SK-N-SH treated with all-trans-retinoic acid at 6 μM for 48 hours (cell line): ENCODE measurements around the gene PDE7B.

Source experiments
- ATAC-seq: fragments of 200-7000 bp; cut with Tn5 transposase; 3 replicates; pipeline ENCODE4 v1.9.1; 2020; ENCODE audit warnings: mild to moderate bottlenecking, moderate library complexity
- ARNTL ChIP-seq: fragments of 450-650 bp; formaldehyde crosslinking; IDR thresholded peaks from 2 replicates; pipeline ENCODE4 v1.5.0; 2020; ENCODE audit warnings: low read depth, mild to moderate bottlenecking, moderate library complexity, borderline replicate concordance
- BACH2 ChIP-seq: fragments of 250-450 bp; sonication (Bioruptor Pico); IDR thresholded peaks from 2 replicates; pipeline ENCODE4 v1.9.0; 2021; ENCODE audit warnings: mild to moderate bottlenecking, borderline replicate concordance
- CREB5 ChIP-seq: fragments of 250-450 bp; sonication (Bioruptor Pico); IDR thresholded peaks from 2 replicates; pipeline ENCODE4 v1.5.1; 2020; ENCODE audit warnings: low read depth, mild to moderate bottlenecking, moderate library complexity
- CSDC2 ChIP-seq: fragments of 250-450 bp; sonication (Bioruptor Pico); IDR thresholded peaks from 2 replicates; pipeline ENCODE4 v1.5.0; 2020; ENCODE audit warnings: mild to moderate bottlenecking, moderate library complexity
- CSRNP3 ChIP-seq: fragments of 250-450 bp; sonication (Bioruptor Pico); IDR thresholded peaks from 2 replicates; pipeline ENCODE4 v1.5.1; 2021; ENCODE audit warnings: mild to moderate bottlenecking, moderate library complexity
- GLIS3 ChIP-seq: fragments of 250-450 bp; sonication (Bioruptor Pico); IDR thresholded peaks from 2 replicates; pipeline ENCODE4 v1.5.0; 2020; ENCODE audit warnings: mild to moderate bottlenecking, moderate library complexity
- ISL1 ChIP-seq: fragments of 250-450 bp; sonication (Bioruptor Pico); IDR thresholded peaks from 2 replicates; pipeline ENCODE4 v2.1.2; 2022; ENCODE audit warnings: mild to moderate bottlenecking, moderate library complexity
- OSR1 ChIP-seq: fragments of 250-450 bp; sonication (Bioruptor Pico); IDR thresholded peaks from 2 replicates; pipeline ENCODE4 v1.8.0; 2022; ENCODE audit warnings: moderate library complexity, mild to moderate bottlenecking, inconsistent platforms
- PATZ1 ChIP-seq: fragments of 250-450 bp; sonication (Bioruptor Pico); IDR thresholded peaks from 2 replicates; pipeline ENCODE4 v1.8.0; 2020; ENCODE audit warnings: mild to moderate bottlenecking, moderate library complexity, borderline replicate concordance
- POU6F1 ChIP-seq: fragments of 250-450 bp; sonication (Bioruptor Pico); IDR thresholded peaks from 2 replicates; pipeline ENCODE4 v1.8.0; 2021; ENCODE audit warnings: low read depth, mild to moderate bottlenecking, moderate library complexity, borderline replicate concordance
- PPARA ChIP-seq: fragments of 250-450 bp; sonication (Bioruptor Pico); IDR thresholded peaks from 2 replicates; pipeline ENCODE4 v1.5.0; 2020; ENCODE audit warnings: mild to moderate bottlenecking, borderline replicate concordance
- RARB ChIP-seq: fragments of 250-450 bp; sonication (Bioruptor Pico); IDR thresholded peaks from 2 replicates; pipeline ENCODE4 v1.8.0; 2021; ENCODE audit warnings: mild to moderate bottlenecking, moderate library complexity
- SNAI2 ChIP-seq: fragments of 250-450 bp; sonication (Bioruptor Pico); IDR thresholded peaks from 2 replicates; pipeline ENCODE4 v1.5.0; 2020; ENCODE audit warnings: mild to moderate bottlenecking, moderate library complexity
- TCF4 ChIP-seq: fragments of 250-450 bp; sonication (Bioruptor Pico); IDR thresholded peaks from 2 replicates; pipeline ENCODE4 v1.8.0; 2021; ENCODE audit warnings: mild to moderate bottlenecking, moderate library complexity, borderline replicate concordance
- TOX ChIP-seq: fragments of 250-450 bp; sonication (Bioruptor Pico); IDR thresholded peaks from 2 replicates; pipeline ENCODE4 v1.8.0; 2021; ENCODE audit warnings: mild to moderate bottlenecking, moderate library complexity, borderline replicate concordance
- TSHZ2 ChIP-seq: fragments of 250-450 bp; sonication (Bioruptor Pico); IDR thresholded peaks from 2 replicates; pipeline ENCODE4 v1.5.0; 2020; ENCODE audit warnings: mild to moderate bottlenecking, moderate library complexity
- ZC3H10 ChIP-seq: fragments of 250-450 bp; sonication (Bioruptor Pico); IDR thresholded peaks from 2 replicates; pipeline ENCODE4 v1.5.1; 2021; ENCODE audit warnings: mild to moderate bottlenecking, moderate library complexity
- ZFP3 ChIP-seq: fragments of 250-450 bp; sonication (Bioruptor Pico); IDR thresholded peaks from 2 replicates; pipeline ENCODE4 v1.5.0; 2020; ENCODE audit warnings: mild to moderate bottlenecking, moderate library complexity
- ZNF565 ChIP-seq: fragments of 450-650 bp; formaldehyde crosslinking; conservative IDR thresholded peaks from 2 replicates; pipeline ENCODE4 v1.5.0; 2020; ENCODE audit warnings: low read depth, mild to moderate bottlenecking, moderate library complexity
- ZNF70 ChIP-seq: fragments of 450-650 bp; formaldehyde crosslinking; IDR thresholded peaks from 2 replicates; pipeline ENCODE4 v1.5.0; 2020; ENCODE audit warnings: mild to moderate bottlenecking, moderate library complexity
- ZNF8 ChIP-seq: fragments of 450-650 bp; formaldehyde crosslinking; IDR thresholded peaks from 2 replicates; pipeline ENCODE4 v1.5.0; 2020; ENCODE audit warnings: mild to moderate bottlenecking, moderate library complexity

PDE7B gene

GRCh38 chr6:136228814-136229213, 377.3 kb downstream of the PDE7B start:
- no peak for ATAC-seq
- TF ChIP-seq TOX (CRISPR knock-in tag) (no peak), TCF4 (CRISPR knock-in tag) (no peak), PPARA (CRISPR knock-in tag) (no peak), ZFP3 (no peak), BACH2 (no peak), CREB5 (no peak), ZNF70 (CRISPR knock-in tag) (no peak), PATZ1 (CRISPR knock-in tag) (no peak), ZNF565 (no peak), ARNTL (CRISPR knock-in tag) (no peak), POU6F1 (CRISPR knock-in tag) (no peak)

- no peak for ATAC-seq
- TF ChIP-seq CSDC2 (CRISPR knock-in tag): no peak
- TF ChIP-seq TSHZ2: no peak
- TF ChIP-seq ZNF8 (CRISPR knock-in tag): no peak
- TF ChIP-seq ZC3H10 (CRISPR knock-in tag): no peak
- TF ChIP-seq GLIS3: no peak
- no peak for TF ChIP-seq ZNF565
- no peak for TF ChIP-seq CSRNP3 (CRISPR knock-in tag)
- TF ChIP-seq PATZ1 (CRISPR knock-in tag): no peak
- no peak for TF ChIP-seq POU6F1 (CRISPR knock-in tag)
- no peak for TF ChIP-seq ISL1
- no peak for TF ChIP-seq RARB (CRISPR knock-in tag)
- no peak for TF ChIP-seq CREB5
- no peak for TF ChIP-seq OSR1 (CRISPR knock-in tag)
- TF ChIP-seq TOX (CRISPR knock-in tag): no peak
- TF ChIP-seq SNAI2 (CRISPR knock-in tag): no peak
These were observed 378.8 kb downstream of the PDE7B start for GRCh38 chr6:136230219-136230853.
